Skeletal muscle tissue (tissue), 4 donors: ENCODE measurements around the gene TRAPPC2. TPM values are rescaled to one million over a fixed set of nuclear protein-coding genes. Genes with fewer than 3 reads are reported as not detected.

ENCODE experiments used
- H3K27ac ChIP-seq: one replicate; pipeline ENCODE4 v1.7.0; 2013; ENCODE audit warnings: mild to moderate bottlenecking, low read depth, low read length, inconsistent platforms
- H3K27me3 ChIP-seq, 3 donors: one replicate each; pipeline ENCODE4 v1.7.0; 2013; ENCODE audit warnings: low read length in 3 of 3; ENCODE audit not compliant: control insufficient read depth in 3 of 3, insufficient read depth in 3 of 3
- H3K36me3 ChIP-seq, 3 donors: one replicate each; pipeline ENCODE4 v1.7.0; 2013; ENCODE audit warnings: low read length in 3 of 3; ENCODE audit not compliant: control insufficient read depth in 3 of 3, insufficient read depth in 3 of 3
- H3K4me1 ChIP-seq, 3 donors: one replicate each; pipeline ENCODE4 v1.7.0; 2013; ENCODE audit warnings: low read length in 3 of 3, mild to moderate bottlenecking in 3 of 3; ENCODE audit not compliant: control insufficient read depth in 3 of 3, insufficient read depth in 3 of 3
- H3K4me3 ChIP-seq, 3 donors: one replicate each; pipeline ENCODE4 v1.7.0; 2013; ENCODE audit warnings: low read length in 3 of 3
- H3K9ac ChIP-seq, 3 donors: one replicate each; pipeline ENCODE4 v1.7.0; 2013; ENCODE audit warnings: low read length in 3 of 3, mild to moderate bottlenecking in 3 of 3, moderate library complexity in 2 of 3, low read depth in 1 of 3
- H3K9me3 ChIP-seq, 3 donors: one replicate each; pipeline ENCODE4 v1.7.0; 2013; ENCODE audit warnings: low read length in 3 of 3; ENCODE audit not compliant: control insufficient read depth in 3 of 3
- total RNA-seq: library from RNA; depleted of rRNA; stranded (reverse); fragments of >200 nt; gene quantifications from one replicate; pipeline ENCODE4 v1.2.3, GENCODE V29; 2014
- donor health status: Osteomylitis.

The TRAPPC2 gene
- total RNA-seq, 1 donor from 2014 or later: 9.9 TPM

- Histone ChIP-seq H3K9me3 (no peaks in the 10 kb centered on the region), H3K9ac (no peak overlapping the region), H3K27ac (no peak overlapping the region), H3K4me1 (peaks cover 14 to 18% (median 16%) of the 10 kb centered on the region in 3 donors), H3K4me3 (no peak overlapping the region), H3K36me3 (no peaks in the 10 kb centered on the region), H3K27me3 (no peaks in the 10 kb centered on the region)
Observed at GRCh38 chrX:13703135-13703534, 31.3 kb downstream of the TRAPPC2 start.

- no peak overlapping the region for H3K4me3 ChIP-seq
- no peaks in the 10 kb centered on the region for H3K27me3 ChIP-seq
- no peak overlapping the region for H3K27ac ChIP-seq
- H3K9ac ChIP-seq: no peak overlapping the region
- peaks cover 14 to 18% (median 16%) of the 10 kb centered on the region in 3 donors for H3K4me1 ChIP-seq
- H3K36me3 ChIP-seq: no peaks in the 10 kb centered on the region
- no peaks in the 10 kb centered on the region for H3K9me3 ChIP-seq
Observed at GRCh38 chrX:13702111-13702789, 32.2 kb downstream of the TRAPPC2 start.

GRCh38 chrX:13700380-13700779 lies 34.0 kb downstream of the TRAPPC2 start:
- H3K27ac ChIP-seq: no peak overlapping the region
- H3K9ac ChIP-seq: no peak overlapping the region
- peaks cover 11 to 19% (median 18%) of the 10 kb centered on the region in 3 donors for H3K4me1 ChIP-seq
- no peak overlapping the region for H3K4me3 ChIP-seq
- no peaks in the 10 kb centered on the region for H3K9me3 ChIP-seq
- no peaks in the 10 kb centered on the region for H3K36me3 ChIP-seq
- H3K27me3 ChIP-seq: no peaks in the 10 kb centered on the region

GRCh38 chrX:13699183-13699826 lies 35.1 kb downstream of the TRAPPC2 start:
- no peaks in the 10 kb centered on the region for H3K27me3 ChIP-seq
- H3K4me1 ChIP-seq: peaks cover 11 to 27% (median 27%) of the 10 kb centered on the region in 3 donors
- H3K9ac ChIP-seq: no peak overlapping the region
- H3K9me3 ChIP-seq: no peaks in the 10 kb centered on the region
- H3K27ac ChIP-seq: no peak overlapping the region
- no peak overlapping the region for H3K4me3 ChIP-seq
- no peaks in the 10 kb centered on the region for H3K36me3 ChIP-seq

- H3K9ac ChIP-seq: no peak overlapping the region
- no peak overlapping the region for H3K4me3 ChIP-seq
- no peaks in the 10 kb centered on the region for H3K27me3 ChIP-seq
- no peaks in the 10 kb centered on the region for H3K9me3 ChIP-seq
- H3K4me1 ChIP-seq: peaks cover 15 to 30% (median 28%) of the 10 kb centered on the region in 3 donors
- no peak overlapping the region for H3K27ac ChIP-seq
- no peaks in the 10 kb centered on the region for H3K36me3 ChIP-seq
Observed at GRCh38 chrX:13698432-13698831, 36.0 kb downstream of the TRAPPC2 start.

GRCh38 chrX:13697976-13698375 lies 36.4 kb downstream of the TRAPPC2 start:
- Histone ChIP-seq H3K9ac (no peak overlapping the region), H3K27ac (no peak overlapping the region), H3K36me3 (no peaks in the 10 kb centered on the region), H3K4me1 (peaks cover 19 to 30% (median 29%) of the 10 kb centered on the region in 3 donors), H3K27me3 (no peaks in the 10 kb centered on the region), H3K9me3 (no peaks in the 10 kb centered on the region), H3K4me3 (no peak overlapping the region)

- H3K36me3 ChIP-seq: no peaks in the 10 kb centered on the region
- no peaks in the 10 kb centered on the region for H3K9me3 ChIP-seq
- H3K9ac ChIP-seq: no peak overlapping the region
- H3K4me3 ChIP-seq: no peak overlapping the region
- H3K27me3 ChIP-seq: no peaks in the 10 kb centered on the region
- H3K27ac ChIP-seq: no peak overlapping the region
- peaks cover 23 to 31% (median 29%) of the 10 kb centered on the region in 3 donors for H3K4me1 ChIP-seq
Observed at GRCh38 chrX:13697455-13697854, 37.0 kb downstream of the TRAPPC2 start.

GRCh38 chrX:13695601-13696115 lies 38.8 kb downstream of the TRAPPC2 start:
- no peak overlapping the region for H3K27ac ChIP-seq
- no peak overlapping the region for H3K9ac ChIP-seq
- H3K4me3 ChIP-seq: no peak overlapping the region

GRCh38 chrX:13694983-13695382 lies 39.4 kb downstream of the TRAPPC2 start:
- H3K27me3 ChIP-seq: no peaks in the 10 kb centered on the region
- peaks cover 17 to 31% (median 23%) of the 10 kb centered on the region in 3 donors for H3K4me1 ChIP-seq
- H3K36me3 ChIP-seq: no peaks in the 10 kb centered on the region
- H3K9me3 ChIP-seq: no peaks in the 10 kb centered on the region
- H3K4me3 ChIP-seq: peak overlapping the region; percentile 9 to 41 (median 35)
- no peak overlapping the region for H3K27ac ChIP-seq
- peak overlapping the region in 2 of 3 donors; percentile 47 to 62 for H3K9ac ChIP-seq

More at GRCh38 chrX:13695601-13696115, 38.8 kb downstream of the TRAPPC2 start:
- peaks cover 17 to 28% (median 23%) of the 10 kb centered on the region in 3 donors for H3K4me1 ChIP-seq
- H3K36me3 ChIP-seq: no peaks in the 10 kb centered on the region
- H3K9me3 ChIP-seq: no peaks in the 10 kb centered on the region
- no peaks in the 10 kb centered on the region for H3K27me3 ChIP-seq

- peak overlapping the region in 1 of 3 donors; percentile 62 for H3K9ac ChIP-seq
- peaks cover 20 to 31% (median 21%) of the 10 kb centered on the region in 3 donors for H3K4me1 ChIP-seq
- H3K36me3 ChIP-seq: no peaks in the 10 kb centered on the region
- H3K27me3 ChIP-seq: peaks cover 0 to 3% (median 0%) of the 10 kb centered on the region in 3 donors
- H3K4me3 ChIP-seq: peak overlapping the region in 1 of 3 donors; percentile 41
- H3K9me3 ChIP-seq: no peaks in the 10 kb centered on the region
- no peak overlapping the region for H3K27ac ChIP-seq
Observed at GRCh38 chrX:13694359-13694758, 40.1 kb downstream of the TRAPPC2 start.
